HEK293 (cell line): ENCODE results near the gene NR4A3.

Source experiments
- CTCF ChIA-PET: fragments of 350-600 bp; formaldehyde crosslinking; extraction: SDS; loops from one replicate; lab custom pipeline; 2021; ENCODE audit warnings: antibody characterized with exemption; lab: Yijun Ruan, JAX
- POLR2A ChIA-PET: fragments of 300-600 bp; formaldehyde crosslinking; extraction: SDS; loops from one replicate; lab custom pipeline; 2020; ENCODE audit warnings: antibody characterized with exemption, inconsistent platforms; lab: Yijun Ruan, JAX
- H3K27ac ChIP-seq: fragments of 200-500 bp; sonication (Bioruptor generic); 2 replicates; pipeline ENCODE4 v1.5.1; 2014; ENCODE audit warnings: low read depth, low read length, control low read depth, inconsistent platforms; ENCODE audit errors: extremely low read depth
- H3K36me3 ChIP-seq, 2 experiments: fragments of 200-500 bp in 1 of 2; sonication (Bioruptor generic) in 1 of 2; 1 replicate in 1 of 2; 2 replicates in 1 of 2; pipeline ENCODE4 v1.5.1; 2014 to 2017; ENCODE audit warnings: inconsistent platforms in 2 of 2, low read length in 2 of 2; ENCODE audit not compliant: control insufficient read depth in 2 of 2, insufficient read depth in 1 of 2
- H3K4me1 ChIP-seq: fragments of 200-500 bp; sonication (Bioruptor generic); 2 replicates; pipeline ENCODE4 v1.5.1; 2014; ENCODE audit warnings: mild to moderate bottlenecking, low read length, inconsistent platforms; ENCODE audit not compliant: control insufficient read depth, insufficient read depth
- H3K4me3 ChIP-seq: 2 replicates; pipeline ENCODE4 v1.5.1; 2011; ENCODE audit warnings: low read depth, mild to moderate bottlenecking, control low read depth, low read length, moderate library complexity
- H3K9me3 ChIP-seq: fragments of 200-500 bp; sonication (Bioruptor generic); 2 replicates; pipeline ENCODE4 v1.5.1; 2014; ENCODE audit warnings: low read depth, low read length, inconsistent platforms; ENCODE audit not compliant: control insufficient read depth, insufficient read depth
- HOXD13 ChIP-seq: sonication (generic); formaldehyde crosslinking; IDR thresholded peaks from 2 replicates; pipeline ENCODE4 v1.8.0; 2022; ENCODE audit warnings: missing genetic modification reagents, borderline replicate concordance
- KLF16 ChIP-seq: fragments of 450-650 bp; formaldehyde crosslinking; IDR thresholded peaks from 2 replicates; pipeline ENCODE4 v1.5.1; 2017; ENCODE audit warnings: missing biosample characterization, missing genetic modification characterization
- KLF9 ChIP-seq: fragments of 450-650 bp; formaldehyde crosslinking; IDR thresholded peaks from 2 replicates; pipeline ENCODE4 v1.5.1; 2016; ENCODE audit warnings: missing biosample characterization, missing genetic modification characterization, low read depth
- MEIS1 ChIP-seq: sonication (generic); formaldehyde crosslinking; IDR thresholded peaks from 2 replicates; pipeline ENCODE4 v1.8.1; 2022; ENCODE audit warnings: missing genetic modification reagents, mild to moderate bottlenecking, borderline replicate concordance
- OVOL3 ChIP-seq: fragments of 450-650 bp; formaldehyde crosslinking; IDR thresholded peaks from 2 replicates; pipeline ENCODE4 v1.5.1; 2016; ENCODE audit warnings: missing biosample characterization, missing genetic modification characterization
- PRDM1 ChIP-seq: fragments of 450-650 bp; formaldehyde crosslinking; IDR thresholded peaks from 2 replicates; pipeline ENCODE4; 2016; ENCODE audit warnings: missing biosample characterization, missing genetic modification characterization
- PRDM6 ChIP-seq: fragments of 450-650 bp; formaldehyde crosslinking; IDR thresholded peaks from 2 replicates; pipeline ENCODE4 v1.5.1; 2017; ENCODE audit warnings: missing biosample characterization, missing genetic modification characterization
- ZBTB17 ChIP-seq: fragments of 450-650 bp; formaldehyde crosslinking; IDR thresholded peaks from 2 replicates; pipeline ENCODE4 v1.5.1; 2016; ENCODE audit warnings: missing biosample characterization, missing genetic modification characterization
- ZFP37 ChIP-seq: fragments of 450-650 bp; formaldehyde crosslinking; IDR thresholded peaks from 2 replicates; pipeline ENCODE4 v1.5.1; 2016; ENCODE audit warnings: missing biosample characterization, missing genetic modification characterization
- ZNF114 ChIP-seq: fragments of 450-650 bp; formaldehyde crosslinking; IDR thresholded peaks from 2 replicates; pipeline ENCODE4 v1.5.0; 2017; ENCODE audit warnings: missing biosample characterization, missing genetic modification characterization
- ZNF133 ChIP-seq: fragments of 450-650 bp; formaldehyde crosslinking; IDR thresholded peaks from 2 replicates; pipeline ENCODE4 v1.5.1; 2016; ENCODE audit warnings: missing biosample characterization, missing genetic modification characterization
- ZNF155 ChIP-seq: fragments of 450-650 bp; formaldehyde crosslinking; IDR thresholded peaks from 2 replicates; pipeline ENCODE4 v1.5.1; 2016; ENCODE audit warnings: missing biosample characterization, missing genetic modification characterization
- ZNF302 ChIP-seq: fragments of 450-650 bp; formaldehyde crosslinking; IDR thresholded peaks from 2 replicates; pipeline ENCODE4 v1.5.1; 2016; ENCODE audit warnings: missing biosample characterization, missing genetic modification characterization, low read depth
- ZNF366 ChIP-seq: fragments of 450-650 bp; formaldehyde crosslinking; conservative IDR thresholded peaks from 2 replicates; pipeline ENCODE4 v1.5.1; 2016; ENCODE audit warnings: missing biosample characterization, missing genetic modification characterization
- ZNF416 ChIP-seq: fragments of 450-650 bp; formaldehyde crosslinking; IDR thresholded peaks from 2 replicates; pipeline ENCODE4 v1.5.1; 2016; ENCODE audit warnings: missing biosample characterization, missing genetic modification characterization
- ZNF449 ChIP-seq: fragments of 450-650 bp; formaldehyde crosslinking; IDR thresholded peaks from 2 replicates; pipeline ENCODE4 v1.5.1; 2017; ENCODE audit warnings: missing biosample characterization, mild to moderate bottlenecking, missing genetic modification characterization, moderate library complexity
- ZNF488 ChIP-seq: fragments of 450-650 bp; formaldehyde crosslinking; IDR thresholded peaks from 2 replicates; pipeline ENCODE4 v1.5.1; 2016; ENCODE audit warnings: missing biosample characterization, missing genetic modification characterization
- ZNF501 ChIP-seq: fragments of 450-650 bp; formaldehyde crosslinking; IDR thresholded peaks from 2 replicates; pipeline ENCODE4 v1.5.1; 2016; ENCODE audit warnings: missing biosample characterization, missing genetic modification characterization
- ZNF571 ChIP-seq: fragments of 450-650 bp; formaldehyde crosslinking; IDR thresholded peaks from 2 replicates; pipeline ENCODE4 v1.5.0; 2017; ENCODE audit warnings: missing biosample characterization, missing genetic modification characterization
- ZNF654 ChIP-seq: fragments of 450-650 bp; formaldehyde crosslinking; IDR thresholded peaks from 2 replicates; pipeline ENCODE4 v1.5.1; 2016; ENCODE audit warnings: low read depth, missing biosample characterization, missing genetic modification characterization
- ZNF658 ChIP-seq: fragments of 450-650 bp; formaldehyde crosslinking; IDR thresholded peaks from 2 replicates; pipeline ENCODE4; 2016; ENCODE audit warnings: missing biosample characterization, missing genetic modification characterization
- ZNF660 ChIP-seq: fragments of 450-650 bp; IDR thresholded peaks from 2 replicates; pipeline ENCODE4 v1.5.1; 2018; ENCODE audit warnings: missing biosample characterization, mild to moderate bottlenecking, missing genetic modification characterization
- ZNF704 ChIP-seq: fragments of 450-650 bp; formaldehyde crosslinking; IDR thresholded peaks from 2 replicates; pipeline ENCODE4 v1.5.1; 2016; ENCODE audit warnings: missing biosample characterization, missing genetic modification characterization
- ZNF747 ChIP-seq: fragments of 450-650 bp; formaldehyde crosslinking; IDR thresholded peaks from 2 replicates; pipeline ENCODE4 v1.5.1; 2016; ENCODE audit warnings: missing biosample characterization, missing genetic modification characterization
- ZNF791 ChIP-seq: fragments of 450-650 bp; formaldehyde crosslinking; IDR thresholded peaks from 2 replicates; pipeline ENCODE4 v1.5.1; 2016; ENCODE audit warnings: missing biosample characterization, missing genetic modification characterization
- ZNF843 ChIP-seq: fragments of 450-650 bp; formaldehyde crosslinking; IDR thresholded peaks from 2 replicates; pipeline ENCODE4 v1.5.1; 2016; ENCODE audit warnings: missing biosample characterization, missing genetic modification characterization

NR4A3 gene

GRCh38 chr9:99814359-99814758, 7.3 kb upstream of the NR4A3 start (continued):
- TF ChIP-seq ZNF449 (tag by site-specific recombination) = no peak

- H3K27ac ChIP-seq = no peak overlapping the region
- no peak overlapping the region for H3K4me3 ChIP-seq
- TF ChIP-seq ZFP37 (no peak), PRDM1 (tag by site-specific recombination) (peak; percentile 24; the same call in 1 of the 2 replicates)
- H3K9me3 ChIP-seq = no peaks in the 10 kb centered on the region
- CTCF ChIA-PET = no interaction called here
- H3K4me1 ChIP-seq = peaks cover 3% of the 10 kb centered on the region; the same call in 1 of the 2 replicates
- POLR2A ChIA-PET = interaction anchor here (0.7 kb wide), 1 partner anchor 148 kb away, joined by 7 read pairs; no protein-coding TSS in a partner anchor
- no peaks in the 10 kb centered on the region for H3K36me3 ChIP-seq
These were observed 5.3 kb upstream of the NR4A3 start for GRCh38 chr9:99816392-99816791.

GRCh38 chr9:99818500-99818899, 3.2 kb upstream of the NR4A3 start:
- Histone ChIP-seq H3K4me1 (peaks cover 3% of the 10 kb centered on the region; the same call in 1 of the 2 replicates), H3K27ac (no peak overlapping the region), H3K4me3 (no peak overlapping the region), H3K9me3 (no peaks in the 10 kb centered on the region), H3K36me3 (no peaks in the 10 kb centered on the region)
- TF ChIP-seq ZNF133 (tag by site-specific recombination) (no peak), ZNF658 (tag by site-specific recombination) (no peak), HOXD13 (no peak), ZNF302 (tag by site-specific recombination) (no peak), ZNF571 (tag by site-specific recombination) (no peak), ZNF416 (tag by site-specific recombination) (no peak), KLF9 (tag by site-specific recombination) (peak; percentile 68), OVOL3 (no peak), ZNF747 (tag by site-specific recombination) (no peak), ZNF660 (tag by site-specific recombination) (no peak), ZNF366 (peak; percentile 47; the same call in 1 of the 2 replicates), ZBTB17 (tag by site-specific recombination) (peak; percentile 65; the same call in 1 of the 2 replicates), ZNF791 (tag by site-specific recombination) (no peak)
- ChIA-PET POLR2A (interaction anchor here (1.2 kb wide), 1 partner anchor 87 kb away, joined by 9 read pairs; the partner anchor contains the start of gene STX17), CTCF (interaction anchor here (0.7 to 1.6 kb wide), 3 partner anchors 8 to 165 kb away, joined by 4 to 7 read pairs (median 5); no protein-coding TSS in a partner anchor)

GRCh38 chr9:99819123-99819855, 2.4 kb upstream of the NR4A3 start:
- Histone ChIP-seq H3K4me1 (peaks cover 3% of the 10 kb centered on the region; the same call in 1 of the 2 replicates), H3K4me3 (peak overlapping the region; percentile 85), H3K27ac (peak overlapping the region; percentile 85), H3K36me3 (no peaks in the 10 kb centered on the region), H3K9me3 (no peaks in the 10 kb centered on the region)
- CTCF ChIA-PET = interaction anchor here (0.6 to 1.6 kb wide), 4 partner anchors 8 to 1566 kb away, joined by 3 to 7 read pairs (median 4); no protein-coding TSS in a partner anchor
- POLR2A ChIA-PET = interaction anchor here (1.2 kb wide), 1 partner anchor 86 kb away, joined by 9 read pairs; the partner anchor contains the start of gene STX17
- TF ChIP-seq ZNF155 (tag by site-specific recombination) (no peak), ZNF114 (tag by site-specific recombination) (no peak), ZNF654 (tag by site-specific recombination) (no peak), ZNF501 (tag by site-specific recombination) (peak; percentile 83; the same call in 1 of the 2 replicates), PRDM6 (no peak), ZNF843 (tag by site-specific recombination) (no peak), ZNF704 (tag by site-specific recombination) (no peak), MEIS1 (CRISPR knock-in tag) (no peak), ZNF488 (tag by site-specific recombination) (no peak), KLF16 (tag by site-specific recombination) (peak; percentile 79)
